Germinal center (tissue), 1 donor: ENCODE results near the gene PDXK.

ENCODE experiments used
- DNase-seq: peaks from one replicate; pipeline ENCODE4 v3.0.0; 2012; ENCODE audit warnings: mixed read lengths, low spot score

PDXK gene

GRCh38 chr21:43723648-43724047 is 4.7 kb downstream of the PDXK start:
- DNase-seq, result no peak

- no peak for DNase-seq
These were observed 8.0 kb downstream of the PDXK start for GRCh38 chr21:43726686-43727518.

- DNase-seq, result no peak
These were observed 8.7 kb downstream of the PDXK start for GRCh38 chr21:43727519-43728153.

GRCh38 chr21:43728154-43728466 is 9.2 kb downstream of the PDXK start:
- DNase-seq, result no peak

- DNase-seq, result peak; percentile 62
These were observed 9.8 kb downstream of the PDXK start for GRCh38 chr21:43728467-43729390.

GRCh38 chr21:43731476-43731875 is 12.5 kb downstream of the PDXK start:
- no peak for DNase-seq

GRCh38 chr21:43731891-43732711 is 13.2 kb downstream of the PDXK start:
- DNase-seq, result no peak

- DNase-seq, result no peak
These were observed 14.1 kb downstream of the PDXK start for GRCh38 chr21:43733060-43733459.

- DNase-seq, result no peak
These were observed 14.7 kb downstream of the PDXK start for GRCh38 chr21:43733529-43734071.

- DNase-seq, result no peak
These were observed 15.4 kb downstream of the PDXK start for GRCh38 chr21:43734131-43734927.

- no peak for DNase-seq
These were observed 15.9 kb downstream of the PDXK start for GRCh38 chr21:43734928-43735229.

GRCh38 chr21:43735236-43736091 is 16.5 kb downstream of the PDXK start:
- DNase-seq, result no peak

- DNase-seq, result no peak
These were observed 17.4 kb downstream of the PDXK start for GRCh38 chr21:43736224-43736883.

- DNase-seq, result no peak
These were observed 18.4 kb downstream of the PDXK start for GRCh38 chr21:43737158-43737950.

- no peak for DNase-seq
These were observed 20.9 kb downstream of the PDXK start for GRCh38 chr21:43739621-43740435.

GRCh38 chr21:43740497-43741156 is 21.7 kb downstream of the PDXK start:
- DNase-seq, result no peak
